GM20431 (cell line): ENCODE results near the gene USP7.

ENCODE experiments used
- in situ Hi-C: fragments of 300-500 bp; cut with MseI, MboI; formaldehyde crosslinking; loops from one replicate; pipeline ENCODE4 v1.15.0; 2020; ENCODE audit warnings: low sequenced_read_pairs; ENCODE audit not compliant: unreplicated experiment

USP7 gene

GRCh38 chr16:8956265-8957062, 7.2 kb downstream of the USP7 start:
- in situ Hi-C loops: no loop called here

GRCh38 chr16:8955828-8956227, 7.9 kb downstream of the USP7 start:
- in situ Hi-C loops: no loop called here

GRCh38 chr16:8953064-8953463, 10.6 kb downstream of the USP7 start:
- in situ Hi-C loops: no loop called here

- in situ Hi-C loops: no loop called here
These were observed 11.4 kb downstream of the USP7 start for GRCh38 chr16:8952281-8952751.

- in situ Hi-C loops: no loop called here
These were observed 12.0 kb downstream of the USP7 start for GRCh38 chr16:8951447-8952280.

GRCh38 chr16:8950580-8951077, 13.1 kb downstream of the USP7 start:
- in situ Hi-C loops: no loop called here

- in situ Hi-C loops: no loop called here
These were observed 13.9 kb downstream of the USP7 start for GRCh38 chr16:8949536-8950418.

- in situ Hi-C loops: no loop called here
These were observed 14.9 kb downstream of the USP7 start for GRCh38 chr16:8948831-8949230.

GRCh38 chr16:8948069-8948593, 15.6 kb downstream of the USP7 start:
- in situ Hi-C loops: no loop called here

GRCh38 chr16:8946544-8946943, 17.2 kb downstream of the USP7 start:
- in situ Hi-C loops: no loop called here

- in situ Hi-C loops: no loop called here
These were observed 17.9 kb downstream of the USP7 start for GRCh38 chr16:8945626-8946296.

GRCh38 chr16:8943966-8944759, 19.5 kb downstream of the USP7 start:
- in situ Hi-C loops: no loop called here

- in situ Hi-C loops: no loop called here
These were observed 20.5 kb downstream of the USP7 start for GRCh38 chr16:8943001-8943763.

GRCh38 chr16:8941718-8942344, 21.9 kb downstream of the USP7 start:
- in situ Hi-C loops: no loop called here

GRCh38 chr16:8937803-8938202, 25.9 kb downstream of the USP7 start:
- in situ Hi-C loops: no loop called here

- in situ Hi-C loops: no loop called here
These were observed 27.3 kb downstream of the USP7 start for GRCh38 chr16:8936421-8936820.

GRCh38 chr16:8935989-8936388, 27.7 kb downstream of the USP7 start:
- in situ Hi-C loops: no loop called here
